Pons (tissue), 1 donor: ENCODE results near the gene SSX4B.
"Not testable (repeated sequence)": the region's sequence is repeated elsewhere in the genome, so short reads cannot be mapped to it uniquely, and the experiment has no call there.

Experiments
- DNase-seq: peaks from one replicate; pipeline ENCODE4 v3.0.0-alpha.2; 2016; ENCODE audit warnings: low spot score

SSX4B gene, protein sequence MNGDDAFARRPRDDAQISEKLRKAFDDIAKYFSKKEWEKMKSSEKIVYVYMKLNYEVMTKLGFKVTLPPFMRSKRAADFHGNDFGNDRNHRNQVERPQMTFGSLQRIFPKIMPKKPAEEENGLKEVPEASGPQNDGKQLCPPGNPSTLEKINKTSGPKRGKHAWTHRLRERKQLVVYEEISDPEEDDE

DNA sequence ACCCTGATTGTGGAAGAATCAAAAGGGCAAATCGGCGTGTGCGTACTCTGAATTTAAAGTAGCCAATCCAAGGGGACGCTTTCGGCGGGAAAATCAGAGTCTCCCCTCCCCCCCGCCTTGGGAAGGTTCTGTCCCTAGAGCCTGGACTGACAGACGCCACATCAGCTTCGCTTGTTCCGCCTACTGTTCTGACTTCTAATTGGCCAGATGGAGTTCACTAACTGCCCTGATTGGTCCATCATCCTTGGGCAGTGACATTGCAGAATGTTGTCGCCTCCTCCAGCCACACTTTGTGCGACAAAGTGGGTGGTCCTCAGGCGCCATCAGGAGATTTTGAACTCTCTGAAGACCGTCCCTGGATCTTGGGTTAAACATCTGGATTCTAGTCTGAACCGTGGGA is at the start of gene SSX4B:
Gene SSX4B (minus strand): TSS at position 101 of the 400 bp plus-strand sequence. CDS start 588 bp downstream, outside the sequence.
- DNase-seq: not testable (repeated sequence)

GRCh38 chrX:48460606-48461005 is 48.8 kb upstream of the SSX4B start:
- DNase-seq: no peak

DNA sequence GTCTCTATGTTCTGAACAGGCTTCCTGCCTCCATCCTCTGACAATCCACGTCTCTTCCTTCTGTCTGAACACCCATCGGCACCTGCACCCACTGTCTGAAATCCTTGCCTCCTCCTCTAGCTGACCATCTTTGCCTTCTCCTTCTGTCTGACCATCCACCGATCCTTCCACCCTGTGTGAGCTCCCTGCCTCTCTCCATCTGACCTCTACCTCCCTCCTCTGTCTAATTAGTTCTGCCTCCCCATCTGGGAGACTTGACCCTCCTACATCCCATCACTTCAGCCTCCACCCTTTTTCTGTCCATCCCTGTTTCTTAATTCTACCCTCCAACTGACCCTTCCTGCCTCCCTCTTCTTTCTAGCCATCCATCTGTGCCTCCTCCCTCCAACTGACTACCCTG is 48.3 kb upstream of the SSX4B start:
- DNase-seq: no peak

DNA sequence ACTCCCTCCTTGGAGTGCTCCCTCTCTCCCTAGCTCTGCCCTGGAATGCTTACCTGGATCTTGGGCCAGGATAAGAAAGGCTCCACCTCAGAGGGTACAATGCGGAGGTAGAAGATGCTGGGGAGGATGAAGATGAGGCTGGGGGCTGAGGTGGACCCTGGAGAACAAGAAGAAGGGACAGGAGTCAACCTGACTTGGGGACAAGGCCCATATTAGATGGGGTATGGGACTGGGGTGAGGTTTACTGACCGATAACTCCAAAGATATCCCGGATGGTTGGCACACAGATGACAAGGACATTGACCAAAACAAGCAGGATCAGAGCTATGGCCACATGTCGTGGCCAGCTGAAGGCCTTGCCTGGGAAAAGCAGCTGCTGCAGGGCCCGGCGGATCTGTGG is 47.7 kb upstream of the SSX4B start:
- DNase-seq: no peak

DNA sequence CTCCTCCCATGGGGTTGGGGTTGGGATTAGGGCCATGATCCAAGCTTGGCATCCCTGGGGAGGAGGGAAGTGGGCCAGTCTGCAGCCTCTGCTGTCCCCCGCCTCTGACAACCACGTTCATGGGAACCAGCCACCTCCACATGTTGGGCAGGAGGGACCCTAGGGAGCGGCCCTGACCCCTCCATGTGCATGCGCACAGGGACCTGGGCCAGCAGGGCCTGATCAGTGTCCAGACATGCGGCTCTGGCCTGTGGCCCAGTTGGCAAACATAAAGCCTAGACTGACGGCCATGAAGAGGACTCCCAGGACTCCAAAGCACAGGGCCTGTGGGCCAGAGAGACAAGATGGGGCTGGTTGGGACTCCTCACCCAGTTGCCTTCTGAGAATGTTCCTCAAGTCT is 47.0 kb upstream of the SSX4B start:
- no peak for DNase-seq

- no peak for DNase-seq
These were observed 45.0 kb upstream of the SSX4B start for GRCh38 chrX:48456628-48457331.

GRCh38 chrX:48451708-48452107 is 39.9 kb upstream of the SSX4B start:
- DNase-seq: no peak

- DNase-seq: no peak
These were observed 38.3 kb upstream of the SSX4B start for GRCh38 chrX:48450076-48450475.

- DNase-seq: not testable (repeated sequence)
These were observed 35.4 kb upstream of the SSX4B start for GRCh38 chrX:48447201-48447600.

- DNase-seq: not testable (repeated sequence)
These were observed 22.0 kb upstream of the SSX4B start for GRCh38 chrX:48433713-48434112.

- DNase-seq: not testable (repeated sequence)
These were observed 18.4 kb upstream of the SSX4B start for GRCh38 chrX:48430166-48430565.

DNA sequence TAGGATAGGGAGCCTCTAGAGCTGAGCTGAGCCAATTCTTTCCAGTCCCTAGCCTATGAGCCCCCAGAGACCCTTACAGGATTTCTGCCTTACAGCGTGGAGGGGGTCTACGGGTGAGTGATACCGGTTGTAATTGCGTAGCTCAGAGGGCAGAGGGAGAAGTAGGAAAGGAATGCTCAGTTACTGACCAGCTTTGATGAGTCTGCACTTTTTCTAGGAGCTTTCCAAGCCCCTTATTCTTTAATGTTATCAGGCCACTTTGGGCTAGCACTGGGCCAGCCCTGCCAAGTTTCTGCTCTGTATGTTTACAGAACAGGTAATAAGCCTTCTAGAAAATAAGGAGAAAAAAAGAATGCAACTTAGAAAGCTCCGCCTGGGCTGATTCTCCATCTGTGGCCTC is 17.8 kb upstream of the SSX4B start:
- not testable (repeated sequence) for DNase-seq

GRCh38 chrX:48427027-48427716 is 15.4 kb upstream of the SSX4B start:
- not testable (repeated sequence) for DNase-seq

GRCh38 chrX:48397825-48398224 is 13.9 kb downstream of the SSX4B start:
- DNase-seq: not testable (repeated sequence)

DNA sequence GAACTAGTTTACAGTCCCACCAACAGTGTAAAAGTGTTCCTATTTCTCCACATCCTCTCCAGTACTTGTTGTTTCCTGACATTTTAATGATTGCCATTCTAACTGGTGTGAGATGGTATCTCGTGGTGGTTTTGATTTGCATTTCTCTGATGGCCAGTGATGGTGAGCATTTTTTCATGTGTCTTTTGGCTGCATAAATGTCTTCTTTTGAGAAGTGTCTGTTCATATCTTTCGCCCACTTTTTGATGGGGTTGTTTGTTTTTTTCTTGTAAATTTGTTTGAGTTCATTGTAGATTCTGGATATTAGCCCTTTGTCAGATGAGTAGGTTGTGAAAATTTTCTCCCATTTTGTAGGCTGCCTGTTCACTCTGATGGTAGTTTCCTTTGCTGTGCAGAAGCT is 14.8 kb downstream of the SSX4B start:
- DNase-seq: not testable (repeated sequence)

- DNase-seq: not testable (repeated sequence)
These were observed 28.5 kb downstream of the SSX4B start, which contains the start of gene SSX4 for GRCh38 chrX:48383239-48383638. Gene SSX4, plus strand, starts transcription at chrX:48383539. Its CDS starts 515 bp downstream, at chrX:48384054.

- not testable (repeated sequence) for DNase-seq
These were observed 41.4 kb downstream of the SSX4B start for GRCh38 chrX:48370408-48370807.

- DNase-seq: not testable (repeated sequence)
These were observed 43.9 kb downstream of the SSX4B start for GRCh38 chrX:48367717-48368408.

DNA sequence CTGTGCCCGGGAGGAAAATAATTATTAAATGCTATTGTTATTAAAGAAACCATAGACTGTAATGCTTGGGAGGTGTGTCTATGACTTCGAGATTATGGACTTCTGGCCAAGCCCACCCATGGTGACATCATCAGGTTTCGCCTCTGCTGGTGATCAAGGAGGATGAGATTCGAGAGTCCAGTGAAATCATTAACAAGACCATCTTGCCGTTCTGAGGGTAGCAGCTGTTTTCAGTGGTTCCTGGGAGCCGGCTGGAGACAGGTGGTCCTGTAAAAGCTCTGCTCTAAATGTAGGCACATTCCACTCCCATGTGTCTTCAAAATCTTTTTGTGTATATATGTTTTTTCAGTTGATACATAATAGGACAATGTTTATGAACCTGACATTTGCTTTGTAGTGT is 52.5 kb downstream of the SSX4B start:
- DNase-seq: not testable (repeated sequence)

DNA sequence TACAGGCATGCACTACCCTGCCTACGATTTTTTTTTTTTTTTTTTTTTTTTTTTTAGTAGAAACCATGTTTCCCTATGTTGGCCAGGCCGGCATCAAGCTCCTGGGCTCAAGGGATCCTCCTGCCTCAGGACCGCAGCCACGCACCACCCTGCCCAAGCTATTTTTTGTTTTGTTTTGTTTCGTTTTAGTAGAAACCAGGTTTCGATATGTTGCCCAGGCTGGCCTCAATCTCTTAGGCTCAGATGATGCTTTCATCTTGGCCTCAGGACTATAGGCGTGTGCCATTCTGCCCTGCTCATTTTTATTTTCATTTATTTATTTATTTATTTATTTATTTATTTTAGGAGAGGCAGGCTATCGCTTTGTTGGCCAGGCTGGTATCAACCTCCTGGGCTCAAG is 54.1 kb downstream of the SSX4B start:
- DNase-seq: no peak

GRCh38 chrX:48356315-48357094 is 55.3 kb downstream of the SSX4B start, which contains the start of gene SSX3:
Gene SSX3, minus strand, starts transcription at chrX:48356703. Its CDS starts 1,454 bp downstream, at chrX:48355249.
- DNase-seq: not testable (repeated sequence)
